HepG2 (cell line): ENCODE results near the gene GABRR3.

Source experiments
- HDAC2 ChIP-seq: sonication (generic); formaldehyde crosslinking; IDR thresholded peaks from 2 replicates; pipeline ENCODE4 v1.4.0; 2020; ENCODE audit warnings: missing genetic modification reagents
- HIVEP1 ChIP-seq: sonication (generic); formaldehyde crosslinking; IDR thresholded peaks from 2 replicates; pipeline ENCODE4 v1.4.0; 2020; ENCODE audit warnings: mild to moderate bottlenecking, missing genetic modification reagents
- NFE2L1 ChIP-seq: sonication (generic); formaldehyde crosslinking; IDR thresholded peaks from 2 replicates; pipeline ENCODE4 v1.4.0; 2020; ENCODE audit warnings: missing genetic modification reagents, mild to moderate bottlenecking, borderline replicate concordance
- NRL ChIP-seq: sonication (generic); formaldehyde crosslinking; IDR thresholded peaks from 2 replicates; pipeline ENCODE4 v1.5.0; 2020; ENCODE audit warnings: missing genetic modification reagents, mild to moderate bottlenecking, moderate library complexity, borderline replicate concordance
- PCBP2 ChIP-seq: fragments of 200-400 bp; formaldehyde crosslinking; optimal IDR thresholded peaks from 2 replicates; pipeline ENCODE3; 2018; ENCODE audit warnings: low read length, low read depth; ENCODE audit not compliant: poor library complexity, severe bottlenecking
- REPIN1 ChIP-seq: sonication (generic); formaldehyde crosslinking; IDR thresholded peaks from 2 replicates; pipeline ENCODE4 v1.8.0; 2022; ENCODE audit warnings: missing genetic modification reagents, low read depth, mild to moderate bottlenecking, borderline replicate concordance
- TBL1XR1 ChIP-seq: fragments of 150-350 bp; IDR thresholded peaks from 2 replicates; pipeline ENCODE4 v1.6.1; 2014; ENCODE audit warnings: borderline replicate concordance, low read length; ENCODE audit not compliant: partially characterized antibody
- ZFX ChIP-seq: sonication (generic); formaldehyde crosslinking; IDR thresholded peaks from 2 replicates; pipeline ENCODE4 v1.4.0; 2020; ENCODE audit warnings: mild to moderate bottlenecking, low read depth, missing genetic modification reagents, moderate library complexity
- TF ChIP-seq, protein P1 (sequence below): sonication (generic); formaldehyde crosslinking; IDR thresholded peaks from 2 replicates; pipeline ENCODE4 v1.5.0; 2020; ENCODE audit warnings: mild to moderate bottlenecking, missing genetic modification reagents, moderate library complexity
- TF ChIP-seq, protein P2 (sequence below), 2 experiments: IDR thresholded peaks; 2 replicates each; pipeline ENCODE4 v1.6.1; 2011 to 2012; ENCODE audit warnings: low read length in 2 of 2, borderline replicate concordance in 1 of 2, low read depth in 1 of 2, mild to moderate bottlenecking in 1 of 2, moderate library complexity in 1 of 2
- TF ChIP-seq, protein P3 (sequence below): sonication (generic); formaldehyde crosslinking; IDR thresholded peaks from 2 replicates; pipeline ENCODE4 v1.4.0; 2020; ENCODE audit warnings: missing genetic modification reagents
- TF ChIP-seq, protein P4 (sequence below): sonication (generic); formaldehyde crosslinking; IDR thresholded peaks from 2 replicates; pipeline ENCODE4 v1.4.0; 2020; ENCODE audit warnings: missing genetic modification reagents

DNA sequence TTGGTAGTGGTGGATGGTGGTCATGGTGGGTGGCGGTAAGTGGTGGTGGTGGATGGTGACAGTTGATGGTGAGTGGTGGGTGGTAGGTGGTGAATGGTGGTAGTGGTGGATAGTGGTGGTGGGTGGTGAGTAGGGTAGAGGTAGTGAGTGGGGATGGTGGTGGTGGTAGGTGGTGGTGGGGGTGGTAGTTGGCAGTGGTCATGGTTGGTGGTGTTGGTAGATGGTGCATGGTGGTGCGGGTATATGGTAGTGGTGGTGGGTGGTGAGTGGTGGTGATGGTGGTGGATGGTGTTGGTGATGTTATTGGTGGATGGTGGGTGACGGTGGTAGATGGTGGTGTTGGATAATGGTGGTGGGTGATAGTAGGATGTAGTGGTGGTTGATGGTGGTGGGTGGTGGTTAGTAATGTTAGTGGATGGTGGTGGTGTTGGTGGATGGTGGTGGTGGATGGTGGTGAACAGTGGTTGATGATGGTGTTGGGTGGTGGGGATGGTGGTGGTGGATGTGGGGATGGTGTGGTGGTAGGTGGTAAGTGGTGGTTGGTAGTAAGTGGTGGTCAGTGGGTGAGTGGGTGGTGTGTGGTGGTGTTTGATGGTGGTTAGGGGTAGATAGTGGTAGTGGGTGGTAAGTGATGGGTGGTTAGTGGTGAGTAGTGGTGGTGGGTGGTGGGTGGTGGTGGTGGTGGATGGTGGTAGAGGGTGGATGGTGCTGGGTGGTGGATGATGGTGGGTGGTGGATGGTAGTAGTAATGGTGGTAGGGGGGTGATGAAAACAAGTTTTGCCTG lies 46.1 kb downstream of the GABRR3 start:
- TF ChIP-seq, protein P1, sequence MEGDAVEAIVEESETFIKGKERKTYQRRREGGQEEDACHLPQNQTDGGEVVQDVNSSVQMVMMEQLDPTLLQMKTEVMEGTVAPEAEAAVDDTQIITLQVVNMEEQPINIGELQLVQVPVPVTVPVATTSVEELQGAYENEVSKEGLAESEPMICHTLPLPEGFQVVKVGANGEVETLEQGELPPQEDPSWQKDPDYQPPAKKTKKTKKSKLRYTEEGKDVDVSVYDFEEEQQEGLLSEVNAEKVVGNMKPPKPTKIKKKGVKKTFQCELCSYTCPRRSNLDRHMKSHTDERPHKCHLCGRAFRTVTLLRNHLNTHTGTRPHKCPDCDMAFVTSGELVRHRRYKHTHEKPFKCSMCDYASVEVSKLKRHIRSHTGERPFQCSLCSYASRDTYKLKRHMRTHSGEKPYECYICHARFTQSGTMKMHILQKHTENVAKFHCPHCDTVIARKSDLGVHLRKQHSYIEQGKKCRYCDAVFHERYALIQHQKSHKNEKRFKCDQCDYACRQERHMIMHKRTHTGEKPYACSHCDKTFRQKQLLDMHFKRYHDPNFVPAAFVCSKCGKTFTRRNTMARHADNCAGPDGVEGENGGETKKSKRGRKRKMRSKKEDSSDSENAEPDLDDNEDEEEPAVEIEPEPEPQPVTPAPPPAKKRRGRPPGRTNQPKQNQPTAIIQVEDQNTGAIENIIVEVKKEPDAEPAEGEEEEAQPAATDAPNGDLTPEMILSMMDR = no peak
- TF ChIP-seq, protein P2, sequence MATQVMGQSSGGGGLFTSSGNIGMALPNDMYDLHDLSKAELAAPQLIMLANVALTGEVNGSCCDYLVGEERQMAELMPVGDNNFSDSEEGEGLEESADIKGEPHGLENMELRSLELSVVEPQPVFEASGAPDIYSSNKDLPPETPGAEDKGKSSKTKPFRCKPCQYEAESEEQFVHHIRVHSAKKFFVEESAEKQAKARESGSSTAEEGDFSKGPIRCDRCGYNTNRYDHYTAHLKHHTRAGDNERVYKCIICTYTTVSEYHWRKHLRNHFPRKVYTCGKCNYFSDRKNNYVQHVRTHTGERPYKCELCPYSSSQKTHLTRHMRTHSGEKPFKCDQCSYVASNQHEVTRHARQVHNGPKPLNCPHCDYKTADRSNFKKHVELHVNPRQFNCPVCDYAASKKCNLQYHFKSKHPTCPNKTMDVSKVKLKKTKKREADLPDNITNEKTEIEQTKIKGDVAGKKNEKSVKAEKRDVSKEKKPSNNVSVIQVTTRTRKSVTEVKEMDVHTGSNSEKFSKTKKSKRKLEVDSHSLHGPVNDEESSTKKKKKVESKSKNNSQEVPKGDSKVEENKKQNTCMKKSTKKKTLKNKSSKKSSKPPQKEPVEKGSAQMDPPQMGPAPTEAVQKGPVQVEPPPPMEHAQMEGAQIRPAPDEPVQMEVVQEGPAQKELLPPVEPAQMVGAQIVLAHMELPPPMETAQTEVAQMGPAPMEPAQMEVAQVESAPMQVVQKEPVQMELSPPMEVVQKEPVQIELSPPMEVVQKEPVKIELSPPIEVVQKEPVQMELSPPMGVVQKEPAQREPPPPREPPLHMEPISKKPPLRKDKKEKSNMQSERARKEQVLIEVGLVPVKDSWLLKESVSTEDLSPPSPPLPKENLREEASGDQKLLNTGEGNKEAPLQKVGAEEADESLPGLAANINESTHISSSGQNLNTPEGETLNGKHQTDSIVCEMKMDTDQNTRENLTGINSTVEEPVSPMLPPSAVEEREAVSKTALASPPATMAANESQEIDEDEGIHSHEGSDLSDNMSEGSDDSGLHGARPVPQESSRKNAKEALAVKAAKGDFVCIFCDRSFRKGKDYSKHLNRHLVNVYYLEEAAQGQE (IDR thresholded peaks at IDR 0.05; ENCODE audit: borderline replicate concordance in 1 of 2, low read depth in 1 of 2, low read length in 2 of 2) = no peak
- TF ChIP-seq NRL = no peak
- TF ChIP-seq, protein P3, sequence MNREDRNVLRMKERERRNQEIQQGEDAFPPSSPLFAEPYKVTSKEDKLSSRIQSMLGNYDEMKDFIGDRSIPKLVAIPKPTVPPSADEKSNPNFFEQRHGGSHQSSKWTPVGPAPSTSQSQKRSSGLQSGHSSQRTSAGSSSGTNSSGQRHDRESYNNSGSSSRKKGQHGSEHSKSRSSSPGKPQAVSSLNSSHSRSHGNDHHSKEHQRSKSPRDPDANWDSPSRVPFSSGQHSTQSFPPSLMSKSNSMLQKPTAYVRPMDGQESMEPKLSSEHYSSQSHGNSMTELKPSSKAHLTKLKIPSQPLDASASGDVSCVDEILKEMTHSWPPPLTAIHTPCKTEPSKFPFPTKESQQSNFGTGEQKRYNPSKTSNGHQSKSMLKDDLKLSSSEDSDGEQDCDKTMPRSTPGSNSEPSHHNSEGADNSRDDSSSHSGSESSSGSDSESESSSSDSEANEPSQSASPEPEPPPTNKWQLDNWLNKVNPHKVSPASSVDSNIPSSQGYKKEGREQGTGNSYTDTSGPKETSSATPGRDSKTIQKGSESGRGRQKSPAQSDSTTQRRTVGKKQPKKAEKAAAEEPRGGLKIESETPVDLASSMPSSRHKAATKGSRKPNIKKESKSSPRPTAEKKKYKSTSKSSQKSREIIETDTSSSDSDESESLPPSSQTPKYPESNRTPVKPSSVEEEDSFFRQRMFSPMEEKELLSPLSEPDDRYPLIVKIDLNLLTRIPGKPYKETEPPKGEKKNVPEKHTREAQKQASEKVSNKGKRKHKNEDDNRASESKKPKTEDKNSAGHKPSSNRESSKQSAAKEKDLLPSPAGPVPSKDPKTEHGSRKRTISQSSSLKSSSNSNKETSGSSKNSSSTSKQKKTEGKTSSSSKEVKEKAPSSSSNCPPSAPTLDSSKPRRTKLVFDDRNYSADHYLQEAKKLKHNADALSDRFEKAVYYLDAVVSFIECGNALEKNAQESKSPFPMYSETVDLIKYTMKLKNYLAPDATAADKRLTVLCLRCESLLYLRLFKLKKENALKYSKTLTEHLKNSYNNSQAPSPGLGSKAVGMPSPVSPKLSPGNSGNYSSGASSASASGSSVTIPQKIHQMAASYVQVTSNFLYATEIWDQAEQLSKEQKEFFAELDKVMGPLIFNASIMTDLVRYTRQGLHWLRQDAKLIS (CRISPR knock-in tag) = no peak
- TF ChIP-seq HIVEP1 (CRISPR knock-in tag) = no peak
- TF ChIP-seq, protein P4, sequence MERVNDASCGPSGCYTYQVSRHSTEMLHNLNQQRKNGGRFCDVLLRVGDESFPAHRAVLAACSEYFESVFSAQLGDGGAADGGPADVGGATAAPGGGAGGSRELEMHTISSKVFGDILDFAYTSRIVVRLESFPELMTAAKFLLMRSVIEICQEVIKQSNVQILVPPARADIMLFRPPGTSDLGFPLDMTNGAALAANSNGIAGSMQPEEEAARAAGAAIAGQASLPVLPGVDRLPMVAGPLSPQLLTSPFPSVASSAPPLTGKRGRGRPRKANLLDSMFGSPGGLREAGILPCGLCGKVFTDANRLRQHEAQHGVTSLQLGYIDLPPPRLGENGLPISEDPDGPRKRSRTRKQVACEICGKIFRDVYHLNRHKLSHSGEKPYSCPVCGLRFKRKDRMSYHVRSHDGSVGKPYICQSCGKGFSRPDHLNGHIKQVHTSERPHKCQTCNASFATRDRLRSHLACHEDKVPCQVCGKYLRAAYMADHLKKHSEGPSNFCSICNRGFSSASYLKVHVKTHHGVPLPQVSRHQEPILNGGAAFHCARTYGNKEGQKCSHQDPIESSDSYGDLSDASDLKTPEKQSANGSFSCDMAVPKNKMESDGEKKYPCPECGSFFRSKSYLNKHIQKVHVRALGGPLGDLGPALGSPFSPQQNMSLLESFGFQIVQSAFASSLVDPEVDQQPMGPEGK (CRISPR knock-in tag) = no peak
- TF ChIP-seq REPIN1 = no peak
- no peak for TF ChIP-seq HDAC2
- no peak for TF ChIP-seq TBL1XR1
- TF ChIP-seq NFE2L1 (CRISPR knock-in tag) = no peak
- no peak for TF ChIP-seq ZFX (CRISPR knock-in tag)
- no peak for TF ChIP-seq PCBP2
